ENCODE results near the gene QSOX1.
A peak's percentile ranks its signal among the peaks of the same experiment; 100 is the strongest.
"Not testable (repeated sequence)": the region's sequence is repeated elsewhere in the genome, so short reads cannot be mapped to it uniquely, and the experiment has no call there.

QSOX1 gene, protein sequence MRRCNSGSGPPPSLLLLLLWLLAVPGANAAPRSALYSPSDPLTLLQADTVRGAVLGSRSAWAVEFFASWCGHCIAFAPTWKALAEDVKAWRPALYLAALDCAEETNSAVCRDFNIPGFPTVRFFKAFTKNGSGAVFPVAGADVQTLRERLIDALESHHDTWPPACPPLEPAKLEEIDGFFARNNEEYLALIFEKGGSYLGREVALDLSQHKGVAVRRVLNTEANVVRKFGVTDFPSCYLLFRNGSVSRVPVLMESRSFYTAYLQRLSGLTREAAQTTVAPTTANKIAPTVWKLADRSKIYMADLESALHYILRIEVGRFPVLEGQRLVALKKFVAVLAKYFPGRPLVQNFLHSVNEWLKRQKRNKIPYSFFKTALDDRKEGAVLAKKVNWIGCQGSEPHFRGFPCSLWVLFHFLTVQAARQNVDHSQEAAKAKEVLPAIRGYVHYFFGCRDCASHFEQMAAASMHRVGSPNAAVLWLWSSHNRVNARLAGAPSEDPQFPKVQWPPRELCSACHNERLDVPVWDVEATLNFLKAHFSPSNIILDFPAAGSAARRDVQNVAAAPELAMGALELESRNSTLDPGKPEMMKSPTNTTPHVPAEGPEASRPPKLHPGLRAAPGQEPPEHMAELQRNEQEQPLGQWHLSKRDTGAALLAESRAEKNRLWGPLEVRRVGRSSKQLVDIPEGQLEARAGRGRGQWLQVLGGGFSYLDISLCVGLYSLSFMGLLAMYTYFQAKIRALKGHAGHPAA

DNA sequence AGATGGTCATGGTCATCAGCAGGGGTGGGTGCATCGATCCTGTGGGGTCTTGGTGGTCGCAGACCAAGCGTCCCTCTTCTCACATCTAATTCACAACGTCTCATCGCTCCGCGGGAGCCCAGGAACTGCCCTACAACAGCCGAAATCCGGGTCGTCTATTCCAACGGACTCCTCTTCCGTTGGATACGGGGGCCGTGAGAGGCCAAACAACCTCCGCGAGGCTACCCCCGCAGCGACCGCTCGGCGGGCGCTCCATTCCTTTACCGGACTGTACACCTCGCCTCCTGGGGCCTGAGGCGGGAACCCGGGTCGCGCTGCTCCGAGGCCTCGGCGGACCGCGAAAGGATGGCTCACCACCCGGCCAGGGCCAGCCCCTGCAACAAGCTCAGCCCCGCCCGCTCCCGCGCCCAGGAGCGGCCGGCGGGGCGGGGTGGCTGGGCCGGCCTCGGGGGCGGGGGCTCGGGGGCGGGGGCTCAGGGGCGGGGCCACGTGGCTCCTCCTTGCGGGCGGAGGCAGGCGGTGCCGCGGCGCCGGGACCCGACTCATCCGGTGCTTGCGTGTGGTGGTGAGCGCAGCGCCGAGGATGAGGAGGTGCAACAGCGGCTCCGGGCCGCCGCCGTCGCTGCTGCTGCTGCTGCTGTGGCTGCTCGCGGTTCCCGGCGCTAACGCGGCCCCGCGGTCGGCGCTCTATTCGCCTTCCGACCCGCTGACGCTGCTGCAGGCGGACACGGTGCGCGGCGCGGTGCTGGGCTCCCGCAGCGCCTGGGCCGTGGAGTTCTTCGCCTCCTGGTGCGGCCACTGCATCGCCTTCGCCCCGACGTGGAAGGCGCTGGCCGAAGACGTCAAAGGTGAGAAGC is at the start of gene QSOX1:
TSS of gene QSOX1 (plus strand) at position 545 of the 857 bp plus-strand sequence. CDS start at position 584, 39 bp downstream.
- ATAC-seq = peak; percentile 95
- peak; percentile 89 for DNase-seq

GRCh38 chr1:180112091-180112490 is 42.6 kb upstream of the QSOX1 start:
- ATAC-seq (no peak), DNase-seq (no peak)

- DNase-seq (no peak), ATAC-seq (no peak)
These were observed 41.6 kb upstream of the QSOX1 start for GRCh38 chr1:180112984-180113647.

GRCh38 chr1:180114396-180114945 is 40.2 kb upstream of the QSOX1 start:
- DNase-seq (no peak), ATAC-seq (no peak)

GRCh38 chr1:180116964-180117763 is 37.5 kb upstream of the QSOX1 start:
- ATAC-seq (no peak), DNase-seq (no peak)

DNA sequence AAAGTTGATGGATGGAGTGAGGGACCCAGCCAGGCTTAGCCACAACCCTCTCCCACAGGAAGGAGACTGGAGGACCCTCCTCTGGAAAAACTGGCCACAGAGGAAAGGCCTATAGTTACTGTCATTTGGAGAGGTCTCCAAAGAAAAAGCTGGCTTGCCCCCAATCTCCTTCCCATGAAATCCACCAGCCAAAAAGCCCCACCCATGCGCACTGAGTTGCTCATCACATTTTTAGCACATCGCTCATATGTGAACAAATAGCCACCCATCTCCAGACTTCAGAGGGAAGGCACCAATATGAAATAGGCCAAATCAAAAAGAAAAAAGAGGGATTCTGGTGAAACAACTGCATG is 36.9 kb upstream of the QSOX1 start:
- ATAC-seq = no peak
- DNase-seq = no peak

DNA sequence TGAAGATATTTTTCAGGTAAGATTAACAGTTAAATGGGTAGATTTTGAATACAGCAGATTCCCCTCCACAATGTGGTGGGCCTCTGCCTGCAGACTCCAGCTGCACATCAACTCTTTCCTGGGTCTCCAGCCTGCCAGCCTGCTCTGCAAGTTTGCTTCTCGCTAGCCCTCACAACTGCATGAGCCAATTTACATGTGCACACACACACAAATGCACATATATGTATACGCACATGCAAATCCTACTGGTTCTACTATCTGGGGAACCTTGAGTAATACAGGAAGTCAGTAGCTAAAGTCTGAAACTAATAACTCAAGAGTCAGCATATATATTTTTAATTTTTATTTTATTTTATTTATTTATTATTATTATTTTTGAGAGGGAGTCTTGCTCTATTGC is 34.8 kb upstream of the QSOX1 start:
- no peak for DNase-seq
- no peak for ATAC-seq

DNA sequence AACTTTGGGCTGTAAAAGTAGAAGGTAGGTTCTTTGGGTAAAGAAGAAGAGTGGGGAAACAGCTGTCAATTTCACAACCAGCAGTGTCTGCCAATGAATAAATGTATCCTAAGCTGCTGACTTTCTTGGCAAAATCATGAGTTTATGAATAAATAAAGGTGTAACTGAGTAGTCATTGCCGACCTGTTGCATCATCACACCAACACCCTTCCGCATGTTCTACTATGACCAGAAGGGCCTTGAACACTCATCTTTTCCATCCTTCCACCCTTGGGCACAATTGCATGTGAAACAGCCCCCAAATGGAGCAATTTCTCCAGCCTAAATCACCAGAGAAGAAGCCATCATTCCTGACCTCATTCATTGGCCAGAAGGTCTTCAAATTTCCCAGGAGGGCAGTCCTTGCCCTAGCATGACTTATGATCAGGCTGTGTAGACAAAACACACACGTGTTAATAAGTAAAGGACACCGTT is 31.2 kb upstream of the QSOX1 start:
- ATAC-seq = no peak
- no peak for DNase-seq

GRCh38 chr1:180130651-180131050 is 24.0 kb upstream of the QSOX1 start:
- DNase-seq (no peak), ATAC-seq (no peak)

DNA sequence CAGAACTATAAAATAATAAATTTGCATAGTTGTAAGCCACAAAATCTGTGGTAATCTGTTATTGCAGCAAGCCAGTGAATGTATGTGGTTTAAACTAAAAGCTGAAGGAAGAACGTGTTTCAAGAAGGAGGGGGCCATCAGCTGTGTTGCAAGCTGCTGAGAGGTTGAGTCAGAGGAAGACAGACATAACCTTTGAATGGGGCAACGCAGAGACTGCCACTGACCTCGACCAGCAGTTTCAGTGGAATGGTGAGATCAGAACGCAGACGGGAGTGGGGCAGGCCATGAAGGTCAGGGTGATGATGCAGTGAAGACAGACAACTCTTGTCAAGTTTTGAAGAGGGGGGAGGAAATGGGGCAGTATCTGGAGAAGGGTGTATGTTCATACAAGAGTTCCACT is 23.2 kb upstream of the QSOX1 start:
- ATAC-seq (peak; percentile 93), DNase-seq (peak; percentile 45)

GRCh38 chr1:180133193-180133592 is 21.5 kb upstream of the QSOX1 start:
- DNase-seq = no peak
- ATAC-seq = no peak

- DNase-seq, ATAC-seq: not testable (repeated sequence)
These were observed 21.0 kb upstream of the QSOX1 start for GRCh38 chr1:180133688-180134087.

DNA sequence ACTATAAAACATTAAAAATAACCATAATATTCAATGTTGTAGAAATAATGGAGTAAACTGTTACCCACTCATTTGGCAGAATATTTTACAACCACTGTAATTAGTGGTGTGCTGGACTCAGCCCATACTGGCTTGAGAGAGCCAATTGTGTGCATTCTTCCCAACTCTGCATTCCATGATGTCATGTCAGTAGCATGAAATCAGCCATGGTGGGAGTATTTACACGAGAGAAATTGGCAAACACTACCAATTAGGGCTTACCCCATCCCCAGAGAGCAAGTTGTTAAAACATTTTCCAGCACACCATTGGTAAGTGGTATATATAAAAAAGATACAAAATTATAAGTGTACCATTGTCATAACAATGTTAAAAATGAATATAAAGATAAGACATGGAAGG is 19.1 kb upstream of the QSOX1 start:
- no peak for DNase-seq
- no peak for ATAC-seq

DNA sequence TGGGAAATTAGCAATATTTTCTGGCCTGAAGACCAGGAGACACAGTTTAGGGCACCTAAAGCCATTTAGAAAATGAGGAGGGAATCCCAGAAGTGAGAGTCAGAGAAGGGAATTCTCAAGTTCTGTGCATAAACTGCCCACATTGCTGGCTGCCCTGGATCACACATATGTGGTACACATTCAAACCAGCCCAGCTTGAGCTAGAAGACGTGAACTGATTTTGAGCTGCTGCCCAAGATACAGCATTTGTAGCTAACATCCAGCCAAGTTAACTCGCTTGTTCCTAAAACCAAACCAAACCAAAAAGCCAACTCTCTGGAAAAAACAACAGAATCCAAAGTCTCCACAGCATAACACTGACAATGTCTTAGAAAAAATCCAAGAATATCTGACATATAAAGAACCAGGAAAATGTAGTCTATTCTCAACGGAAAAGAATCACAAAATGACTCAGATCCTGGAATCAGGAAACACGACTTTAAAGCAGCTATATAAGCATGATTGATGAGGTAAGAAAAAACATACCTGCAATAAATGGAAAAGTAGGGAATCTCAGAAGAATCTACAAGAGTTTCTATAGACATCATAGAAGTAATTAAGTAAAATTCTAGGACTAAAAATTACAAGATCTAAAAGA is 18.2 kb upstream of the QSOX1 start:
- no peak for ATAC-seq
- DNase-seq = no peak

GRCh38 chr1:180136968-180137356 is 17.7 kb upstream of the QSOX1 start:
- ATAC-seq (no peak), DNase-seq (no peak)

GRCh38 chr1:180137776-180138175 is 16.9 kb upstream of the QSOX1 start:
- DNase-seq (no peak), ATAC-seq (no peak)

GRCh38 chr1:180141381-180141934 is 13.2 kb upstream of the QSOX1 start:
- DNase-seq = no peak
- ATAC-seq = no peak

DNA sequence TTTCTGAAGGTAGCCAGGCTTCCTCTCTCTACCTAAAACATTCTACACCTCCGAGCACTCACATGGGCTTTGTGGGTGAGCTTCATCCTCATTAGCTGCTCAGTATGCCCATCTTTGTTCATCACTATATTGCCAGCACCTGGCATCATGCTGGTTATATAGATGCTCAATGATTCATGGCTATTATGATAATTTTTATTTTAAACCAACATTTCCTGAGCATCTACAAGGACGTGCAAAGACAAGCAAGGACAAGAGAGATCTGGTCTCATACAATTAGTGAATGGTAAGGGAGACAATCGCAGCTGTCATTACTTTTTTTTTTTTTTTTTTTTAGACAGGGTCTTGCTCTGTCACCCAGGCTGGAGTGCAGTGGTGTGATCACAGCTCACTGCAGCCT is 11.3 kb upstream of the QSOX1 start:
- DNase-seq = no peak
- ATAC-seq = no peak

- ATAC-seq = no peak
- no peak for DNase-seq
These were observed 9.9 kb upstream of the QSOX1 start for GRCh38 chr1:180144659-180145357.

Data from stimulated activated naive CD8-positive, alpha-beta T cell treated with anti-CD3 and anti-CD28 coated beads, Interleukin-15, Interleukin-2, amounts not matched to agents 100 U/mL and 50 U/mL, for 24 hours (primary cell).